GM12878 (cell line): Measurements from ENCODE around the gene LTBP2. TPM values are rescaled to one million over a fixed set of nuclear protein-coding genes. Genes with fewer than 3 reads are reported as not detected.

Source experiments
- ATAC-seq: fragments of 200-7000 bp; cut with Tn5 transposase; 3 replicates; pipeline ENCODE4 v1.9.1; 2020; ENCODE audit warnings: mild to moderate bottlenecking, moderate library complexity
- BruUV-seq: library from RNA; stranded (reverse); fragments of 400-500 nt; replicated peaks from 2 replicates; lab custom pipeline; 2021; lab: Mats Ljungman, UMichigan
- CTCF ChIA-PET: fragments of 300-600 bp; sonication (Branson Sonifier 250); formaldehyde crosslinking; extraction: SDS; loops from one replicate; lab custom pipeline; 2021; ENCODE audit warnings: inconsistent platforms; lab: Yijun Ruan, JAX
- POLR2A ChIA-PET: fragments of 350-600 bp; formaldehyde crosslinking; extraction: SDS; loops from one replicate; lab custom pipeline; 2021; ENCODE audit warnings: inconsistent platforms; lab: Charles Lee
- RAD21 ChIA-PET: fragments of 300-600 bp; sonication (Branson Sonifier 250); formaldehyde crosslinking; loops from one replicate; lab custom pipeline; 2023; ENCODE audit warnings: antibody characterized with exemption; ENCODE audit not compliant: unreplicated experiment; lab: Charles Lee
- SMC1A ChIA-PET: fragments of 300-600 bp; sonication (Branson Sonifier 250); formaldehyde crosslinking; loops from one replicate; lab custom pipeline; 2023; ENCODE audit not compliant: unreplicated experiment, uncharacterized antibody; lab: Charles Lee
- DNase-seq: peaks from one replicate; pipeline ENCODE4 v3.0.0-alpha.2; 2011; ENCODE audit warnings: low read depth, low spot score
- FAIRE-seq: peaks from 3 replicates; lab custom pipeline; 2011; peaks lifted over from hg19 to GRCh38; lab: Jason Lieb, UNC
- H2AFZ ChIP-seq: 2 replicates; pipeline ENCODE4 v1.6.0; 2011; ENCODE audit warnings: low read depth, low read length, control low read depth; ENCODE audit not compliant: control insufficient read depth
- H3K27ac ChIP-seq: 2 replicates; pipeline ENCODE4 v1.5.1; 2011; ENCODE audit warnings: control low read depth; ENCODE audit not compliant: control insufficient read depth, insufficient read depth
- H3K27me3 ChIP-seq, 2 experiments: replicated peaks in 1 of 2; 2 replicates each; pipeline versions ENCODE4 v1.6.0 to v1.6.1; 2011; ENCODE audit warnings: low read length in 1 of 2; ENCODE audit not compliant: control insufficient read depth in 2 of 2, insufficient read depth in 2 of 2
- H3K36me3 ChIP-seq, 2 experiments: 2 replicates each; pipeline ENCODE4 v1.5.1; 2011; ENCODE audit warnings: low read length in 1 of 2; ENCODE audit not compliant: control insufficient read depth in 2 of 2, insufficient read depth in 2 of 2
- H3K4me1 ChIP-seq: 2 replicates; pipeline ENCODE4 v1.6.1; 2011; ENCODE audit warnings: mild to moderate bottlenecking, low read length, moderate library complexity, mixed read lengths; ENCODE audit not compliant: control insufficient read depth, insufficient read depth
- H3K4me2 ChIP-seq: 2 replicates; pipeline ENCODE4 v1.6.0; 2011; ENCODE audit warnings: control low read depth; ENCODE audit not compliant: control insufficient read depth, insufficient read depth
- H3K4me3 ChIP-seq: fragments of 200-600 bp; sonication (generic); 2 replicates; pipeline ENCODE4 v1.5.1; 2016
- H3K79me2 ChIP-seq: 2 replicates; pipeline ENCODE4 v1.6.0; 2011; ENCODE audit warnings: low read length; ENCODE audit not compliant: control insufficient read depth, insufficient read depth
- H3K9ac ChIP-seq: 2 replicates; pipeline ENCODE4 v1.8.0; 2011; ENCODE audit warnings: low read length, control low read depth, mixed read lengths; ENCODE audit not compliant: control insufficient read depth, insufficient read depth
- H3K9me3 ChIP-seq: replicated peaks from 3 replicates; pipeline ENCODE4 v1.5.1; 2011; ENCODE audit warnings: mild to moderate bottlenecking, low read length; ENCODE audit not compliant: control insufficient read depth, insufficient read depth
- H4K20me1 ChIP-seq: 2 replicates; pipeline ENCODE4 v1.6.0; 2011; ENCODE audit not compliant: control insufficient read depth, insufficient read depth
- BCL11A ChIP-seq: IDR thresholded peaks from 2 replicates; pipeline ENCODE4 v1.6.1; 2011; ENCODE audit warnings: low read depth, low read length
- CBX3 ChIP-seq: fragments of 200-600 bp; sonication (generic); IDR thresholded peaks from 2 replicates; pipeline ENCODE4 v1.6.1; 2016; ENCODE audit warnings: low read depth, borderline replicate concordance
- NR2F1 ChIP-seq: fragments of 450-650 bp; conservative IDR thresholded peaks from 2 replicates; pipeline ENCODE4 v1.6.1; 2017; ENCODE audit warnings: mild to moderate bottlenecking
- PML ChIP-seq: IDR thresholded peaks from 2 replicates; pipeline ENCODE4 v1.6.1; 2012; ENCODE audit warnings: low read length, inconsistent platforms
- RAD21 ChIP-seq: IDR thresholded peaks from 2 replicates; pipeline ENCODE4 v1.6.1; 2011; ENCODE audit warnings: mild to moderate bottlenecking, low read depth, low read length, moderate library complexity; ENCODE audit not compliant: insufficient read depth
- RB1 ChIP-seq: fragments of 450-650 bp; formaldehyde crosslinking; IDR thresholded peaks from 2 replicates; pipeline ENCODE4 v1.6.1; 2017; ENCODE audit warnings: mild to moderate bottlenecking, borderline replicate concordance
- SMAD5 ChIP-seq: IDR thresholded peaks from 2 replicates; pipeline ENCODE4 v1.6.1; 2016; ENCODE audit warnings: antibody characterized with exemption, low read depth
- SP1 ChIP-seq: IDR thresholded peaks from one replicate; pipeline ENCODE4 v1.6.1; 2011; ENCODE audit warnings: low read depth, low read length
- WGBS: methylation state at CpG from one replicate; pipeline ENCODE4 v1.1.6; 2016; ENCODE audit warnings: low lambda C conversion rate; ENCODE audit not compliant: insufficient replicate concordance, insufficient coverage; ENCODE audit errors: missing lambda C conversion rate; 5-methylcytosine and 5-hydroxymethylcytosine counted together
- in situ Hi-C: fragments of 300-500 bp; cut with MboI; formaldehyde crosslinking; loops from 9 replicates; pipeline ENCODE4 v1.14.3; 2018; ENCODE audit warnings: mixed read lengths
- intact Hi-C: fragments of 100-400 bp; cut with micrococcal nuclease; formaldehyde crosslinking; loops from one replicate; pipeline ENCODE4 v1.14.2; 2022; ENCODE audit not compliant: unreplicated experiment
- polyA plus RNA-seq, 11 experiments: library from polyadenylated mRNA; depleted of rRNA in 4 of 11; unstranded in 6 of 11; stranded (reverse) in 5 of 11; fragments of >200 nt; fragmentation: Nextera tagmentation in 4 of 11; fragmentation: Illumina TruSeq in 1 of 11; extraction: Ambion mirVana in 4 of 11; extraction: Trizol in 1 of 11; gene quantifications; 1 replicate in 1 of 11; 2 replicates in 10 of 11; pipeline versions ENCODE4 v1.2.1 to v1.2.3, GENCODE V29; 2011 to 2016; ENCODE audit warnings: inconsistent platforms in 2 of 11, missing spikeins in 2 of 11, low read depth in 1 of 11
- total RNA-seq, 4 experiments: library from RNA; depleted of rRNA in 3 of 4; stranded (reverse); fragments of >200 nt in 3 of 4; fragmentation: Illumina TruSeq in 1 of 4; extraction: Trizol in 1 of 4; gene quantifications; 2 replicates each; pipeline versions ENCODE4 v1.2.1 to v1.2.3, GENCODE V29; 2013 to 2021
- TF ChIP-seq, protein P1 (sequence below): fragments of 450-650 bp; IDR thresholded peaks from 2 replicates; pipeline ENCODE4 v1.6.1; 2017; ENCODE audit warnings: mild to moderate bottlenecking, low read depth, inconsistent platforms; ENCODE audit not compliant: poor library complexity, severe bottlenecking
- TF ChIP-seq, protein P2 (sequence below): fragments of 450-650 bp; formaldehyde crosslinking; IDR thresholded peaks from 2 replicates; pipeline ENCODE4 v1.4.0; 2022; ENCODE audit warnings: mild to moderate bottlenecking, moderate library complexity
- TF ChIP-seq, protein P3 (sequence below): fragments of 450-650 bp; IDR thresholded peaks from 2 replicates; pipeline ENCODE4 v1.6.1; 2017; ENCODE audit warnings: mild to moderate bottlenecking
- TF ChIP-seq, protein P4 (sequence below): fragments of 450-650 bp; IDR thresholded peaks from 2 replicates; pipeline ENCODE4 v1.6.1; 2017; ENCODE audit warnings: low read depth, mild to moderate bottlenecking, moderate library complexity
- TF ChIP-seq, protein P5 (sequence below): IDR thresholded peaks from 2 replicates; pipeline ENCODE4 v1.6.1; 2012; ENCODE audit warnings: low read depth, low read length, improper control_type of control experiment

Gene LTBP2
- total and polyA plus RNA-seq, 10 of the 15 experiments (the other 5 are each of a cell fraction or from before 2014, with no cell fraction given): 0.03 to 0.23 (median 0.06) TPM; not detected in 1

DNA sequence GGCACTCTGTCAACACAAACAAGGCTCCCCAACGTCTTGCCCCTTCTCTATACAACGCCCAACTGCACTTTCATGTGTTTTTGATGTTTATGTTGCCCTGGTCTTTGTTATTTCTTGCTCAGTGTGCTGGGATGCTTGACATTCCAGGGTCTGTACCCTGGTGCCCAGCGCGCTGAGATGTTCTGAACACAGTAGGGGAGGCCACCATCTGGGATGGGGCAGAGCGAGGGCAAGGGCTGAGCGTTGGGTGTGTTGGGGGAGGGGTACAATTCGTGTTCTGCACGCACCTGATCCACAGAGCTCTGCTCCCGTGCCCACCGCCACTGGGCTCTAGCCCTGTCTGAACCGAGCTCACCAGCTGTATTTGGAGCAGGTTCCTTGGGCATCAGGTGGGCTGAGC, 65.6 kb downstream of the LTBP2 start:
- SMC1A ChIA-PET: interaction anchor here (0.6 kb wide), 1 partner anchor 132 kb away, joined by 3 read pairs; no protein-coding TSS in a partner anchor
- H3K9me3 ChIP-seq: no peaks in the 10 kb centered on the region
- no peak overlapping the region for H3K4me2 ChIP-seq
- no peaks in the 10 kb centered on the region for H3K4me1 ChIP-seq
- no TSS peak for BruUV-seq
- in situ Hi-C loops: no loop called here
- no peak overlapping the region for H3K4me3 ChIP-seq
- POLR2A ChIA-PET: no interaction called here
- H3K79me2 ChIP-seq: no peaks in the 10 kb centered on the region
- no peak overlapping the region for H3K27ac ChIP-seq
- RAD21 ChIA-PET: no interaction called here
- 15% methylated on average over 11 of the region's 11 CpGs for WGBS
- no peaks in the 10 kb centered on the region for H4K20me1 ChIP-seq
- DNase-seq: no peak
- no peak overlapping the region for H3K9ac ChIP-seq
- intact Hi-C loops: no loop called here
- CTCF ChIA-PET: no interaction called here
- H2AFZ ChIP-seq: no peak overlapping the region
- H3K36me3 ChIP-seq: no peaks in the 10 kb centered on the region
- no peak for ATAC-seq
- peaks cover 0 to 2% of the 10 kb centered on the region in 2 experiments; a peak in 2 of 4 replicates for H3K27me3 ChIP-seq
- no peak for FAIRE-seq
- no peak for TF ChIP-seq BCL11A
- TF ChIP-seq, protein P1, sequence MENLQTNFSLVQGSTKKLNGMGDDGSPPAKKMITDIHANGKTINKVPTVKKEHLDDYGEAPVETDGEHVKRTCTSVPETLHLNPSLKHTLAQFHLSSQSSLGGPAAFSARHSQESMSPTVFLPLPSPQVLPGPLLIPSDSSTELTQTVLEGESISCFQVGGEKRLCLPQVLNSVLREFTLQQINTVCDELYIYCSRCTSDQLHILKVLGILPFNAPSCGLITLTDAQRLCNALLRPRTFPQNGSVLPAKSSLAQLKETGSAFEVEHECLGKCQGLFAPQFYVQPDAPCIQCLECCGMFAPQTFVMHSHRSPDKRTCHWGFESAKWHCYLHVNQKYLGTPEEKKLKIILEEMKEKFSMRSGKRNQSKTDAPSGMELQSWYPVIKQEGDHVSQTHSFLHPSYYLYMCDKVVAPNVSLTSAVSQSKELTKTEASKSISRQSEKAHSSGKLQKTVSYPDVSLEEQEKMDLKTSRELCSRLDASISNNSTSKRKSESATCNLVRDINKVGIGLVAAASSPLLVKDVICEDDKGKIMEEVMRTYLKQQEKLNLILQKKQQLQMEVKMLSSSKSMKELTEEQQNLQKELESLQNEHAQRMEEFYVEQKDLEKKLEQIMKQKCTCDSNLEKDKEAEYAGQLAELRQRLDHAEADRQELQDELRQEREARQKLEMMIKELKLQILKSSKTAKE: no peak
- TF ChIP-seq NR2F1: no peak
- TF ChIP-seq RAD21: no peak
- no peak for TF ChIP-seq SP1
- TF ChIP-seq CBX3: no peak
- TF ChIP-seq, protein P2, sequence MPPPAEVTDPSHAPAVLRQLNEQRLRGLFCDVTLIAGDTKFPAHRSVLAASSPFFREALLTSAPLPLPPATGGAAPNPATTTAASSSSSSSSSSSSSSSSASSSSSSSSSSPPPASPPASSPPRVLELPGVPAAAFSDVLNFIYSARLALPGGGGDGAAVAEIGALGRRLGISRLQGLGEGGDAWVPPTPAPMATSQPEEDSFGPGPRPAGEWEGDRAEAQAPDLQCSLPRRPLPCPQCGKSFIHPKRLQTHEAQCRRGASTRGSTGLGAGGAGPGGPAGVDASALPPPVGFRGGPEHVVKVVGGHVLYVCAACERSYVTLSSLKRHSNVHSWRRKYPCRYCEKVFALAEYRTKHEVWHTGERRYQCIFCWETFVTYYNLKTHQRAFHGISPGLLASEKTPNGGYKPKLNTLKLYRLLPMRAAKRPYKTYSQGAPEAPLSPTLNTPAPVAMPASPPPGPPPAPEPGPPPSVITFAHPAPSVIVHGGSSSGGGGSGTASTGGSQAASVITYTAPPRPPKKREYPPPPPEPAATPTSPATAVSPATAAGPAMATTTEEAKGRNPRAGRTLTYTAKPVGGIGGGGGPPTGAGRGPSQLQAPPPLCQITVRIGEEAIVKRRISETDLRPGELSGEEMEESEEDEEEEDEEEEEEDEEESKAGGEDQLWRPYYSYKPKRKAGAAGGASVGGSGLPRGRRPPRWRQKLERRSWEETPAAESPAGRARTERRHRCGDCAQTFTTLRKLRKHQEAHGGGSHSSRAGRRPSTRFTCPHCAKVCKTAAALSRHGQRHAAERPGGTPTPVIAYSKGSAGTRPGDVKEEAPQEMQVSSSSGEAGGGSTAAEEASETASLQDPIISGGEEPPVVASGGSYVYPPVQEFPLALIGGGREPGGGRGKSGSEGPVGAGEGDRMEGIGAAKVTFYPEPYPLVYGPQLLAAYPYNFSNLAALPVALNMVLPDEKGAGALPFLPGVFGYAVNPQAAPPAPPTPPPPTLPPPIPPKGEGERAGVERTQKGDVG: no peak
- TF ChIP-seq SMAD5: no peak
- TF ChIP-seq, protein P3, sequence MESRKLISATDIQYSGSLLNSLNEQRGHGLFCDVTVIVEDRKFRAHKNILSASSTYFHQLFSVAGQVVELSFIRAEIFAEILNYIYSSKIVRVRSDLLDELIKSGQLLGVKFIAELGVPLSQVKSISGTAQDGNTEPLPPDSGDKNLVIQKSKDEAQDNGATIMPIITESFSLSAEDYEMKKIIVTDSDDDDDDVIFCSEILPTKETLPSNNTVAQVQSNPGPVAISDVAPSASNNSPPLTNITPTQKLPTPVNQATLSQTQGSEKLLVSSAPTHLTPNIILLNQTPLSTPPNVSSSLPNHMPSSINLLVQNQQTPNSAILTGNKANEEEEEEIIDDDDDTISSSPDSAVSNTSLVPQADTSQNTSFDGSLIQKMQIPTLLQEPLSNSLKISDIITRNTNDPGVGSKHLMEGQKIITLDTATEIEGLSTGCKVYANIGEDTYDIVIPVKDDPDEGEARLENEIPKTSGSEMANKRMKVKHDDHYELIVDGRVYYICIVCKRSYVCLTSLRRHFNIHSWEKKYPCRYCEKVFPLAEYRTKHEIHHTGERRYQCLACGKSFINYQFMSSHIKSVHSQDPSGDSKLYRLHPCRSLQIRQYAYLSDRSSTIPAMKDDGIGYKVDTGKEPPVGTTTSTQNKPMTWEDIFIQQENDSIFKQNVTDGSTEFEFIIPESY: no peak
- TF ChIP-seq RB1: no peak
- no peak for TF ChIP-seq PML
- TF ChIP-seq, protein P4, sequence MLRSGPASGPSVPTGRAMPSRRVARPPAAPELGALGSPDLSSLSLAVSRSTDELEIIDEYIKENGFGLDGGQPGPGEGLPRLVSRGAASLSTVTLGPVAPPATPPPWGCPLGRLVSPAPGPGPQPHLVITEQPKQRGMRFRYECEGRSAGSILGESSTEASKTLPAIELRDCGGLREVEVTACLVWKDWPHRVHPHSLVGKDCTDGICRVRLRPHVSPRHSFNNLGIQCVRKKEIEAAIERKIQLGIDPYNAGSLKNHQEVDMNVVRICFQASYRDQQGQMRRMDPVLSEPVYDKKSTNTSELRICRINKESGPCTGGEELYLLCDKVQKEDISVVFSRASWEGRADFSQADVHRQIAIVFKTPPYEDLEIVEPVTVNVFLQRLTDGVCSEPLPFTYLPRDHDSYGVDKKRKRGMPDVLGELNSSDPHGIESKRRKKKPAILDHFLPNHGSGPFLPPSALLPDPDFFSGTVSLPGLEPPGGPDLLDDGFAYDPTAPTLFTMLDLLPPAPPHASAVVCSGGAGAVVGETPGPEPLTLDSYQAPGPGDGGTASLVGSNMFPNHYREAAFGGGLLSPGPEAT: no peak
- TF ChIP-seq, protein P5, sequence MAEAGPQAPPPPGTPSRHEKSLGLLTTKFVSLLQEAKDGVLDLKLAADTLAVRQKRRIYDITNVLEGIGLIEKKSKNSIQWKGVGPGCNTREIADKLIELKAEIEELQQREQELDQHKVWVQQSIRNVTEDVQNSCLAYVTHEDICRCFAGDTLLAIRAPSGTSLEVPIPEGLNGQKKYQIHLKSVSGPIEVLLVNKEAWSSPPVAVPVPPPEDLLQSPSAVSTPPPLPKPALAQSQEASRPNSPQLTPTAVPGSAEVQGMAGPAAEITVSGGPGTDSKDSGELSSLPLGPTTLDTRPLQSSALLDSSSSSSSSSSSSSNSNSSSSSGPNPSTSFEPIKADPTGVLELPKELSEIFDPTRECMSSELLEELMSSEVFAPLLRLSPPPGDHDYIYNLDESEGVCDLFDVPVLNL: no peak
